Heart right ventricle (tissue), 16 donors: ENCODE results near the gene REEP6. TPM values are rescaled to one million over a fixed set of nuclear protein-coding genes. Genes with fewer than 3 reads are reported as not detected.
A peak's percentile ranks its signal among the peaks of the same experiment; 100 is the strongest.
"Not testable (repeated sequence)": the region's sequence is repeated elsewhere in the genome, so short reads cannot be mapped to it uniquely, and the experiment has no call there.

Experiments used
- ATAC-seq, 8 donors: fragments of 200-7000 bp; cut with Tn5 transposase; one replicate each; pipeline ENCODE4 v1.9.1; 2020; ENCODE audit warnings: mild to moderate bottlenecking in 8 of 8, moderate library complexity in 8 of 8, moderate number of reproducible peaks in 1 of 8
- DNase-seq, 2 donors: peaks; one replicate each; pipeline ENCODE4 v3.0.0-alpha.2; 2020
- H3K27ac ChIP-seq, 10 donors: fragments of 200-600 bp; sonication (generic) in 2 of 10; one replicate each; pipeline versions ENCODE4 v1.5.0 to v1.8.0; 2020 to 2022; ENCODE audit warnings: mild to moderate bottlenecking in 3 of 10
- H3K27me3 ChIP-seq, 7 donors: fragments of 200-600 bp; one replicate each; pipeline ENCODE4 v1.8.0; 2021 to 2022; ENCODE audit warnings: mild to moderate bottlenecking in 2 of 7
- H3K36me3 ChIP-seq, 9 donors: fragments of 200-600 bp; sonication (generic) in 1 of 9; one replicate each; pipeline versions ENCODE4 v1.5.0 to v1.8.0; 2020 to 2022; ENCODE audit warnings: mild to moderate bottlenecking in 2 of 9
- H3K4me1 ChIP-seq, 9 donors: fragments of 200-600 bp; sonication (generic) in 1 of 9; one replicate each; pipeline versions ENCODE4 v1.5.0 to v1.8.0; 2020 to 2022; ENCODE audit warnings: mild to moderate bottlenecking in 4 of 9
- H3K4me3 ChIP-seq, 10 donors: fragments of 200-600 bp; sonication (generic) in 2 of 10; one replicate each; pipeline versions ENCODE4 v1.5.0 to v1.8.0; 2020 to 2022; ENCODE audit warnings: mild to moderate bottlenecking in 7 of 10, moderate library complexity in 2 of 10
- H3K9me3 ChIP-seq, 11 donors: fragments of 200-600 bp in 10 of 11; sonication (generic) in 2 of 11; one replicate each; pipeline versions ENCODE4 v1.5.0 to v1.8.0; 2013 to 2022; ENCODE audit warnings: mild to moderate bottlenecking in 2 of 11, control low read depth in 1 of 11, moderate library complexity in 1 of 11
- CTCF ChIP-seq, 9 donors: fragments of 200-600 bp; sonication (generic) in 2 of 9; IDR thresholded peaks; one replicate each; pipeline versions ENCODE4 v1.5.0 to v1.8.0; 2021 to 2022; ENCODE audit warnings: antibody characterized with exemption in 9 of 9, mild to moderate bottlenecking in 5 of 9, moderate library complexity in 1 of 9
- WGBS, 2 donors: extraction: QIAGEN DNeasy Blood & Tissue Kit; methylation state at CpG; one replicate each; pipeline ENCODE4 v1.1.7; 2013; ENCODE audit warnings: inconsistent platforms in 1 of 2; 5-methylcytosine and 5-hydroxymethylcytosine counted together
- intact Hi-C, 10 donors: fragments of 100-400 bp; cut with DNase I; formaldehyde crosslinking; loops; one replicate each; pipeline versions ENCODE4 v1.11.1 to v1.14.2; 2022
- polyA plus RNA-seq, 2 donors: library from polyadenylated mRNA; stranded (reverse); fragments of 200-250 nt; gene quantifications; one replicate each; pipeline ENCODE4 v1.2.3, GENCODE V29; 2013
- total RNA-seq, 10 donors: library from RNA; stranded (reverse); fragmentation: NEBNext Ultra II Directional in 3 of 10; extraction: Animal tissue kit (Norgen Biotek cat#: 25700) in 3 of 10; gene quantifications; one replicate each; pipeline versions ENCODE4 v1.2.1 to v1.2.4, GENCODE V29; 2021 to 2023
- donor health status: Arrhythmogenic right ventricular cardiomyopathy.
- donor health status: ischemic (EF 13 %, LVEDD 7.1; RV severe dilation, severe dysfunction).
- donor health status: healthy with polysubstance abuse.
- donor health status: DM: no; HTN: yes; CAD: no.
- donor health status: DM: no; HTN: no; CAD: no.
- donor health status: ischemic (EF 25% LVEDD 6.9; RV normal size, moderate dysfunction).
- donor health status: ischemic (EF 25% LVEDD 5.7; RV mildly dilated, moderate dysfunction).
- donor health status: healthy.
- donor health status: DM: yes; HTN: yes; CAD: no.
- donor health status: Ischemic cardiomyopathy.
- donor health status: ischemic (EF 35%, LVEDD 5.7; RV mildly dilated, moderate dysfunction).
- donor health status: nonischemic (EF 11% LVEDD 7.7; RV severe dilation, severe dysfunction).
- donor health status: DM: yes; HTN: yes; CAD: no.
- donor health status: PGD.
- donor health status: ischemic (EF 29% LVEDD 5.4; RV normal size, mild dysfunction).
- donor health status: nonischemic (EF 23%, LVEDD 6.1; RV moderate dilation, normal function).

The REEP6 gene
- total and polyA plus RNA-seq, 12 donors, result 1.8 to 5.0 (median 3.8) TPM

- WGBS, 2 donors, result 68 to 71% methylated on average over 31 of the region's 31 CpGs
- Histone ChIP-seq H3K4me3 (no peak overlapping the region), H3K36me3 (peaks cover 0 to 33% (median 0%) of the 10 kb centered on the region in 9 donors), H3K9me3 (no peaks in the 10 kb centered on the region), H3K27me3 (peaks cover 7 to 45% (median 33%) of the 10 kb centered on the region in 7 donors), H3K4me1 (peaks cover 26 to 65% (median 42%) of the 10 kb centered on the region in 9 donors), H3K27ac (peak overlapping the region in 5 of 10 donors; percentile 36 to 61 (median 58))
- intact Hi-C loops, result no loop called here
- ATAC-seq, result peak in 4 of 8 donors; percentile 19 to 41 (median 28)
- peak in 1 of 2 donors; percentile 41 for DNase-seq
- TF ChIP-seq CTCF (IDR thresholded peaks at IDR 0.05), result no peak
Observed at GRCh38 chr19:1474011-1474764, 16.8 kb upstream of the REEP6 start.

- DNase-seq (peak in 1 of 2 donors; percentile 12), ATAC-seq (no peak)
- intact Hi-C loops, result no loop called here
- H3K27me3 ChIP-seq, result peaks cover 7 to 41% (median 30%) of the 10 kb centered on the region in 7 donors
- peaks cover 23 to 68% (median 46%) of the 10 kb centered on the region in 9 donors for H3K4me1 ChIP-seq
- H3K4me3 ChIP-seq, result no peak overlapping the region
- TF ChIP-seq CTCF (IDR thresholded peaks at IDR 0.05), result no peak
- WGBS, 2 donors, result 88 to 91% methylated on average over 26 of the region's 26 CpGs
- H3K36me3 ChIP-seq, result peaks cover 0 to 33% (median 0%) of the 10 kb centered on the region in 9 donors
- peak overlapping the region in 5 of 10 donors; percentile 36 to 61 (median 58) for H3K27ac ChIP-seq
- no peaks in the 10 kb centered on the region for H3K9me3 ChIP-seq
Observed at GRCh38 chr19:1474765-1475351, 16.1 kb upstream of the REEP6 start.

- 90 to 91% methylated on average over 31 of the region's 31 CpGs for WGBS, 2 donors
- no peak for ATAC-seq
- intact Hi-C loops, result no loop called here
- Histone ChIP-seq H3K36me3 (peaks cover 0 to 33% (median 0%) of the 10 kb centered on the region in 9 donors), H3K27me3 (peaks cover 4 to 31% (median 20%) of the 10 kb centered on the region in 7 donors), H3K9me3 (no peaks in the 10 kb centered on the region), H3K27ac (no peak overlapping the region), H3K4me1 (peaks cover 13 to 58% (median 35%) of the 10 kb centered on the region in 9 donors), H3K4me3 (no peak overlapping the region)
- no peak for TF ChIP-seq CTCF (IDR thresholded peaks at IDR 0.05)
- DNase-seq, result peak in 1 of 2 donors; percentile 11
Observed at GRCh38 chr19:1475751-1476437, 15.1 kb upstream of the REEP6 start.

GRCh38 chr19:1477056-1477455 lies 13.9 kb upstream of the REEP6 start:
- peaks cover 0 to 19% (median 10%) of the 10 kb centered on the region in 7 donors for H3K27me3 ChIP-seq
- H3K9me3 ChIP-seq, ATAC-seq, DNase-seq, intact Hi-C loops, H3K27ac ChIP-seq, H3K4me3 ChIP-seq: not testable (repeated sequence)
- WGBS, 2 donors, result 96 to 97% methylated on average over 9 of the region's 9 CpGs
- peaks cover 0 to 33% (median 0%) of the 10 kb centered on the region in 9 donors for H3K36me3 ChIP-seq
- peaks cover 8 to 47% (median 24%) of the 10 kb centered on the region in 9 donors for H3K4me1 ChIP-seq
